Measurements from ENCODE around the gene SLC15A5.

SLC15A5 gene

DNA sequence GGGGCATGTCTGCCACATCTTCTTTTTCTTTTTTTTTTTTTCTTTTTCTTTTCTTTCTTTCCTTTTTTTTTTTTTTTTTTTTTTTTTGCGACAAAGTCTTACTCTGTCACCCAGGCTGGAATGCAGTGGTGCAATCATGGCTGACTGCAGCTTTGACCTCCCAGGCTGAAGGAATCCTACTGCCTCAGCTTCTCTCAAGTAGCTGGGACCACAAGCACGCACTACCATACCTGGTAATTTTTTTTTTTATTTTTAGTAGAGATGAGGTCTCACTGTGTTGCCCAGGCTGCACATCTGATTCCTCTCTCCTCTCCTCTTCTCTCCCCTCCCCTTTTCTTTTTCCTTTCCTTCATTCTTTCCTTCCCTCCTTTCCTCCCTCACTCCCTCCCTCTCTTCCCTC, 18.5 kb downstream of the SLC15A5 start:
- DNase-seq: no peak

DNA sequence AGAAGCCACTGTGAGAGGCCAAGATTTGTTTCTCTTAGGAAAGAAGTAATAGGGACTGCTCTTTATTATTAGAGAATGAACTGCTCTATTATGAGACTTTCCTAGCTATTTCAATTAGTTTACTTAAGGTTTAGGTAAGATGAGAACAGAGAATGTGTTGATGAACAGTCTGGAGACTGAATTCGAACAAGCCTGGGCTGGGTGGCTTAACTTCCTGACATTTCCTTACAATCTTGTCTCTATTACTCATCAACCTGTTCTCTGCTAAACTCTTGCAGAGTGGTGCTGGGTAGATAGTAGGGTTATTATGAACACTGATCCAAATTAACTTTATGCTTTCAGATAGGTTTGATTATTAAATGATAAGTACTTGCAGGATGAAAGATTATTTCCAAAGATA, 31.2 kb downstream of the SLC15A5 start:
- no peak for DNase-seq

DNA sequence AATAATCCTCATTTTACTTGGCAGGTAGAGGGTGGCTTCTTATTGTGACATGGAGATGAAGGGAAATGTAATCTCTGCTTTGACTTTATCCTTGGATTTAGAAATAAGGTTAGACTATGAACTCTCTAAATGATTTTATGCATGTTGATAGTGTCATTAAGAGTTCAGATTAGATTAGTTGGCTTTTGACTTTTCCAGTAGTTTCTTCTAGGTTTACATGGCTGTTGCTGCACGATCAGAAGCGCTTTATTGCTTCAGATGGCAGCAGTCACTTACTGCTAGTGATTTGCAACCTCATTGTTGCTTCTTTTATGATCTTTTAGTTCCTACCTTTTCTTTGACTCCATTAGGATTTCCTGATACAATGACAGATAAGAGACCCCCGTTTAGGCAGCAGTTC, 32.3 kb downstream of the SLC15A5 start:
- DNase-seq: no peak

- no peak for DNase-seq
Observed at GRCh38 chr12:16243487-16244412, 33.7 kb downstream of the SLC15A5 start.

GRCh38 chr12:16241346-16241745, 36.1 kb downstream of the SLC15A5 start:
- DNase-seq: no peak

GRCh38 chr12:16238661-16239060, 38.8 kb downstream of the SLC15A5 start:
- no peak for DNase-seq

GRCh38 chr12:16229676-16230075, 47.8 kb downstream of the SLC15A5 start:
- DNase-seq: no peak

DNA sequence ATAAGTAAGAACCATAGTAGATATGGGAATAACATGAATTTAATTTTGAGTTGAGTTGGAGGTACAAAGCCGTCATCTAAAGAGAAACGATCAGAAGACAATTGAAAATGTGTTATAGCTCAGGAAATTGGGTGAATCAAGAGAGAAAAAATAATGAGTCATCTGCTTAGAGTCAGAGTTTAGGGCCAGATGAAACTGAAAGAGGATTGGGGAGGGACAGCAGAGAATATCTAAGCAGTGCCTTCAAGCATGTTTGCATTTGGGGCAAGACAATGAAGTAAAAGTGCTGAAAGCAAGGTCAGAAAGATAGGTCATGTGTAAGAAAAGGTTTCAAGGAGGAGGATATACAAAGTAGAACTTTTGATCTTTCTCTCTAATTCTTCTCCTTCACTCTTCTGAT, 49.4 kb downstream of the SLC15A5 start:
- DNase-seq: no peak

DNA sequence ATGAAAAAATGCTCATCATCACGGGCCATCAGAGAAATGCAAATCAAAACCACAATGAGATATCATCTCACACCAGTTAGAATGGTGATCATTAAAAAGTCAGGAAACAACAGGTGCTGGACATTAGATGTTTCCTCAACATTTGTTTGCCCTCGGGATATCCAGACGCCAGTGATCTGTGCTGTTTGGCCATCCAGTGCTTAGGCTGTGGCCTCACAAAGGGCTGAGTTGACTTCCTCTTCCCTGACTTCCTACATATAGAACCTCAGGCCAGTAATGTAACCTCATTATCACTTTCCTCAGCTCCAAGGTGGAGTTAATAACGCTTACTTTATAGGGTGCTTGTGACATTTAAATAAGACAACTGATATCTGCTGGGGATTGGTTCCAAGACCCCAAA, 51.8 kb downstream of the SLC15A5 start:
- DNase-seq: no peak

DNA sequence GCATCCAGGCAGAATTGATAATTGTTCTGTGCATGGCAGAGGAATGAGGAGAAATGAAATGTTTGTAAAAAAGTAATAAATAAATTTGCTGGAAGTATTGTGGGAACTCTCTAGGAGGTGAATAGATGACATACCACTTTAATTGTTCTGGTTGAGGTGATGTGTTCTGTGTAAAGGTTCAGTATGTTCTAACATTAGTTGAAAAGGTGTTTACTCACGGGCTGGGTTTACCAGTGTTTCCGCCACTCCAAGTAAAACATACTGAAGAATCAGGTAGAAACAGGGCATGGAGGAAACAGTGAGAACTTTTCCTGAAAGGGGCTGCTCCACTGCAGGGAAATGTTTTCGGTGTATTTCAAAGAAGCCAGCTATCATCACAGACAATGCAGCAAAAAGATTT, 53.3 kb downstream of the SLC15A5 start:
- DNase-seq: no peak

DNA sequence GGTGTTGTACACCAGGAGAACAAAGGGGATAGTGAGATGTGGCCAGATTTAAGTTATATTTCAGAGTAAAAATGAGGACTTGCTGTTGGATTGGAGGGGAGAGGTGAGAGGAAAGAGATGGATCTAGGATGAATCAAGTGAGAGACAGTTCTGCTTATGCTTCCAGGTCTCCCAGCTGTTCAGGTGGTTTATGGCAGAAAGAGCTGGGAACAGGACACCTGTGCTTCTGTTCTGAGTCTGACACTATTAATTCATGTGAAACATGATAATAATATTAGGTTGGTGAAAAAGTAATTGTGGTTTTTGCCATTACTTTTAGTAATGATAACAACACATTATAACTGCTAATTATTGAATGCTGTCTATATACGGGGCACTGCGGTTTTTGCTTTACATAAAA, 55.7 kb downstream of the SLC15A5 start:
- no peak for DNase-seq

DNA sequence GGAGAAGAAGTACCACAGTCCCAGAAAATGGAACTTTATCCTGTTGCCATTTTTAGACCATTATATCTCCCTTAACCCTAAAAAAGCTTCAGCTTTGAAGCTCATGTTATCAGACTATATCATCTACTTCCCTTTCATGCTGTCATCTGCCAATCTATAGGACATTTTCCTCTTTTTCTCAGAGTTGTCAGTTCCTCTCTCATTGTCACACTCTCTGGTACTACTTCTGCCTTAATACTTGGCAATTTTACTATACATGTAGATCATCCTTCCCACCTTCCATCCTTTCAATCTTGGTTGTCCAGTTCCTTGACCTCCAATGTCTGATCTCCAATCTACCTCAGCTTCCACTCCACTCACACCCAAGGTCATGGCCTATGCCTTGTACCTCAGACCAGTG, 57.4 kb downstream of the SLC15A5 start:
- no peak for DNase-seq

DNA sequence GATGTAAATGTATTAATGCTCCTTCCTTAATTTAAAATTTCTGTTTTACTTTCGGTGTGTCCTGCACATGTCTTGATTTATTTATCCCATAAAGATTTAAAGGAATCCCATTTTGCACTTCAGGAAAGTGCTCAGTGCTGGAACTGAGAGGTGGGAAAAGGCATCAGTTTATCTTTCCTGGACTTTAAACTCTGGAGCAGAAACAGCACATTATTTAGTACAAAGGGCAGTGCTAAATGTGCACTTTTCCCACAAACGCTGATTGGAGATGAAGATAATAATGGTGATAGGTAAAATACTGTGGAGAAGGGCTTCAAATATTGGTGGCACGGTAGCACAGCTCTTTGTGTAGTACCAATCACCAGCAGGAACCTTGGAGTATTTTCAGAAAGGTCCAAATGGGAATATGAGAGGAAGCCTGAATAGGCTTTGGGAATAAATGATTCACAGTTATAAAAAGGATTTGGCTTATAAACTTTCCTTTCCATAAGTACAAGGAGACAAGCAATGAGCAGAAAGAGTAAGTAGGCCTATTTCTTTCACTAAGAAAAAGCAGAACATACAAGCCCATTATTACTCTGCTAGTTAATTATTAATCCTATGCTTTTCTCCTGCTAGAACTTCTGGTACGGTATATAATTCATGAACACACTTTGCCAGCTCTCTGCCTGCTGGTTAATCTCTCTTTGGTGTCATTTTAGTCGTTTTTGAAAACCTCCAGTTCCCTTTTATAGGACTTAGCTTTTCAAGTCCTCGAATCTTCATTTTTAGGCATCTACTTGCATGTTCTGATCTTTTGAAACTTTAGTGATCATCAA, 58.3 kb downstream of the SLC15A5 start:
- no peak for DNase-seq

DNA sequence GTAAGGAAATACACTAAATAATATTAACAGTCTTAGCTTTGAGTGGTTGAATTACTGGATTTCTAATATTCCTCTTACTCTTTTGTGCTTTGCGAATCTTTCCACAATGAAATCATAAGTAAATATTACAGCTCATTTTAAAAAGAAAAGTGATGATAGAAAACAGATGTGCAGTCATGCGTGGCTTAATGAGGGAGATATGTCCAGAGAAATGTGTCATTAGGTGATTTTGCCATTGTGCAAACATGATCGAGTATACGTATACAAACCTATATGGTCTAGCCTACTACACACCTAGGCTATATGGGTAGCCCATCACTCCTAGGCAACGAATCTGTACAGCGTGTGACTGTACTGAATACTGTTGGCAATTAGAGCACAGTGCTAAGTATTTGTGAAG, 59.3 kb downstream of the SLC15A5 start:
- DNase-seq: no peak

GRCh38 chr12:16211731-16212130, 65.8 kb downstream of the SLC15A5 start:
- no peak for DNase-seq

DNA sequence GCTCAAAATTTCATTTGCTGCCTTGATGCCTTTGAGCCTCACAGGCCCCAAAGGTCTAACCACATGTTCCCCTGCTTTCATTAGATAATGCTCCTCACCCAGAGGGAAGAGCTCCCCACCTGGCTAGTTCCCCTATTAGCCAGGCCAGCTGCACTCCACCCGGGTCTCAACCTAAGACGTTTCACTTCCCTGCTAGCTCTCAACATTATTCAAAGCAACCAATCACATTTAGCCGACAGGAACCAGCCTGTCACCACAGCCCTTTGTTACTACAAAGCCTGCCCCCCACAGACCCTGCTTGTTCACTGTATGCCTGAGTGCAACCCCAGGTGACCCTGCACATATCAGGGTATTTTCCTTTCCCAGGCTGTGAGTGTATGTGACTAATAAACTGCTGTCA, 78.6 kb downstream of the SLC15A5 start:
- no peak for DNase-seq

GRCh38 chr12:16197600-16197999, 79.9 kb downstream of the SLC15A5 start:
- DNase-seq: no peak

- no peak for DNase-seq
Observed at GRCh38 chr12:16189849-16190248, 87.6 kb downstream of the SLC15A5 start.

DNA sequence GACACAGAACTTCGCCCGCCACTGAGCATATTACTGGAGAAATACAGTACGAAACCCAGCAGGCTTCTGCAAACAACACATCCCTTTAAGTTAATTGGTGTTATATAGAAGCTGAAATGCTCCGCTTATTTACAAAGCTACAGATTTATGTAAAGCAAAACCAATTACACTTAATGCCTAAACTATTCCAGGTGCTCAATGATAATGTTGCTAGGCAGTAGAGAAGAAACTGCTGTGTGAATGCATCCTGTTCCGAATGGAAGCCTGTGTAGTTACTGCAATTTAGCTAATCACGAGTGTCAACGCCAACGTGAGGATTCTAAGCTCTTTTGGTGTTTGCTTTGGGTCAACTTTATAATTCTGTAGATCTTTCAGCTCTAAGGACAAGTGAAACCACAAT, 89.8 kb downstream of the SLC15A5 start:
- DNase-seq: no peak

DNA sequence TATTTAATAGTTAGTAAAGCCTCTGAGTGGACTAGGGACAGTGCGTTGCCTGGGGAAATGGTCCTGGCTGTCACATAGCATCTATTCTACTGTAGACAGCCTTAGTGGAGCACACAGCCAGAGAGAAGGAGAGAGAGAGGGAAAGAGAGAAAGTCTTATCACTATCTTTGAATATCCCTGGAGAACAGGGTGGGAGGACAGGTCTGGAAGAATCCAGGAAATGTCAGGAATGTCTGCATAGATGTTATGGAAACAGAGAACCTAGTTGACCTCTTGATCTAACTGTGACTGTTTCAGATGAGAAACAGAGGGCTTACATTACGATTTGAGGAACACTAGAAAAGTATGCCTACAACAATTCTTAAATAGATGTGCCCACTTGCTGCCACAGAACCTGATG, 92.8 kb downstream of the SLC15A5 start:
- DNase-seq: no peak

DNA sequence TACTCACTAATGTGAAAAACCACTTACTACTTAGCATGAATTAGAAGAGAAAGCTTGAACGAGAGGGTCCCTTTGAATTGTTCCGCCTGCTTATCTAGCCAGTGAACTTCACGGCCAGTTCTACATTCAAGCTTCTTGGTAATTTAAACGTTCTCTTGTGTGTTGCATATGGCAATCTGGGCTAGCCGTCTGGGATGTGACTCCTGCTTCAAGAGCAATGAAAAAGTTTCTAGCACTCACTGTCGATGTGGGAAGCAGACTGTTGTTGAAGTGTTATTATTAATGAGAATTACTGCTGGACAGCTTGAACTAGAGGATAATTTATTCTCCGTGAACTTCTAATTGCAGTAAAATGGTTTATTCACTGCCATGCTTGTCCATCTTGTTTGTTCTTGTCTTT, 93.9 kb downstream of the SLC15A5 start:
- DNase-seq: no peak

- DNase-seq: no peak
Observed at GRCh38 chr12:16175840-16176239, 101.6 kb downstream of the SLC15A5 start.

GRCh38 chr12:16174282-16174681, 103.2 kb downstream of the SLC15A5 start:
- DNase-seq: no peak

- no peak for DNase-seq
Observed at GRCh38 chr12:16171348-16171747, 106.1 kb downstream of the SLC15A5 start.
